HEK293T (cell line): ENCODE measurements around the gene ZFPL1.
A peak's percentile ranks its signal among the peaks of the same experiment; 100 is the strongest.

ENCODE experiments used
- CTCF ChIA-PET: fragments of 350-600 bp; formaldehyde crosslinking; extraction: SDS; loops from one replicate; lab custom pipeline; 2021; ENCODE audit warnings: antibody characterized with exemption, inconsistent platforms; lab: Yijun Ruan, JAX
- POLR2A ChIA-PET: fragments of 350-600 bp; formaldehyde crosslinking; extraction: SDS; loops from one replicate; lab custom pipeline; 2020; ENCODE audit warnings: antibody characterized with exemption, inconsistent platforms; lab: Yijun Ruan, JAX
- DNase-seq: peaks from one replicate; pipeline ENCODE4 v3.0.0; 2012; ENCODE audit warnings: mixed read lengths; ENCODE audit errors: extremely low spot score
- ARNT ChIP-seq: fragments of 450-650 bp; IDR thresholded peaks from 2 replicates; pipeline ENCODE4 v1.6.1; 2017; ENCODE audit warnings: mild to moderate bottlenecking
- BHLHE40 ChIP-seq: fragments of 450-650 bp; IDR thresholded peaks from 2 replicates; pipeline ENCODE4 v1.6.1; 2016; ENCODE audit warnings: mild to moderate bottlenecking, moderate library complexity, borderline replicate concordance
- CTBP1 ChIP-seq: fragments of 450-650 bp; IDR thresholded peaks from 2 replicates; pipeline ENCODE4 v1.6.1; 2016; ENCODE audit warnings: borderline replicate concordance
- ELF4 ChIP-seq: fragments of 450-650 bp; IDR thresholded peaks from 2 replicates; pipeline ENCODE4 v1.6.1; 2017; ENCODE audit warnings: antibody characterized with exemption
- FOXA1 ChIP-seq: fragments of 450-650 bp; IDR thresholded peaks from 2 replicates; pipeline ENCODE4 v1.6.1; 2016; ENCODE audit warnings: mild to moderate bottlenecking
- FOXK2 ChIP-seq: fragments of 450-650 bp; IDR thresholded peaks from 2 replicates; pipeline ENCODE4 v1.6.1; 2016; ENCODE audit warnings: mild to moderate bottlenecking
- FOXM1 ChIP-seq: fragments of 450-650 bp; IDR thresholded peaks from 2 replicates; pipeline ENCODE4 v1.6.1; 2017; ENCODE audit warnings: mild to moderate bottlenecking, borderline replicate concordance
- HDGF ChIP-seq: fragments of 450-650 bp; IDR thresholded peaks from 2 replicates; pipeline ENCODE4 v1.6.1; 2017; ENCODE audit warnings: antibody characterized with exemption, borderline replicate concordance
- L3MBTL2 ChIP-seq: fragments of 450-650 bp; conservative IDR thresholded peaks from 2 replicates; pipeline ENCODE4 v1.6.1; 2016; ENCODE audit warnings: mild to moderate bottlenecking
- LEF1 ChIP-seq: fragments of 450-650 bp; IDR thresholded peaks from 2 replicates; pipeline ENCODE4 v1.6.1; 2017; ENCODE audit warnings: mild to moderate bottlenecking, borderline replicate concordance
- NFRKB ChIP-seq: fragments of 450-650 bp; IDR thresholded peaks from 2 replicates; pipeline ENCODE4 v1.6.1; 2016; ENCODE audit warnings: mild to moderate bottlenecking, moderate library complexity
- PKNOX1 ChIP-seq: fragments of 450-650 bp; IDR thresholded peaks from 2 replicates; pipeline ENCODE4 v1.6.1; 2016
- SP1 ChIP-seq: fragments of 450-650 bp; IDR thresholded peaks from 2 replicates; pipeline ENCODE4 v1.6.1; 2017
- SUZ12 ChIP-seq: fragments of 450-650 bp; IDR thresholded peaks from 2 replicates; pipeline ENCODE4 v1.6.1; 2016; ENCODE audit warnings: mild to moderate bottlenecking
- TARDBP ChIP-seq: fragments of 450-650 bp; IDR thresholded peaks from 2 replicates; pipeline ENCODE4 v1.6.1; 2016
- ZNF384 ChIP-seq: fragments of 450-650 bp; IDR thresholded peaks from 2 replicates; pipeline ENCODE4 v1.6.1; 2016

Gene ZFPL1

GRCh38 chr11:65109231-65110198 lies 25.5 kb downstream of the ZFPL1 start:
- ChIA-PET CTCF (interaction anchor here (1.0 to 3.5 kb wide), 7 partner anchors 7 to 219 kb away, joined by 3 to 20 read pairs (median 4); no protein-coding TSS in a partner anchor), POLR2A (interaction anchor here (0.8 to 4.2 kb wide), 5 partner anchors 11 to 152 kb away, joined by 3 to 35 read pairs (median 13); partner anchors contain the start of genes FAU, MRPL49, POLA2 and SYVN1)
- DNase-seq: no peak
- TF ChIP-seq FOXM1 (no peak), BHLHE40 (no peak), SUZ12 (no peak), ELF4 (no peak), PKNOX1 (no peak), ZNF384 (no peak), ARNT (no peak), NFRKB (no peak), L3MBTL2 (no peak), LEF1 (no peak), FOXK2 (no peak), TARDBP (no peak), CTBP1 (no peak), HDGF (no peak)

GRCh38 chr11:65110354-65110861 lies 26.4 kb downstream of the ZFPL1 start:
- POLR2A ChIA-PET: interaction anchor here (0.6 to 4.2 kb wide), 11 partner anchors 8 to 151 kb away, joined by 3 to 35 read pairs (median 6); partner anchors contain the start of genes CAPN1, FAU, MRPL49 and POLA2
- TF ChIP-seq ZNF384 (no peak), L3MBTL2 (no peak)
- CTCF ChIA-PET: interaction anchor here (0.6 to 3.5 kb wide), 11 partner anchors 8 to 231 kb away, joined by 3 to 20 read pairs (median 4); partner anchors contain the start of gene ARL2
- peak; percentile 86 for DNase-seq

GRCh38 chr11:65111159-65111743 lies 27.2 kb downstream of the ZFPL1 start:
- ChIA-PET CTCF (interaction anchor here (0.6 to 3.5 kb wide), 10 partner anchors 8 to 232 kb away, joined by 3 to 20 read pairs (median 4); partner anchors contain the start of genes ARL2 and CAPN1), POLR2A (interaction anchor here (0.6 to 4.2 kb wide), 16 partner anchors 9 to 98 kb away, joined by 3 to 35 read pairs (median 6); partner anchors contain the start of genes ARL2, CAPN1, CDCA5 and FAU)
- no peak for DNase-seq

GRCh38 chr11:65111744-65112545 lies 27.9 kb downstream of the ZFPL1 start, which contains the start of gene TM7SF2:
TM7SF2 (plus strand) TSS chr11:65111872; CDS start chr11:65112016, 144 bp downstream.
- TF ChIP-seq FOXK2 (no peak), BHLHE40 (no peak), ARNT (no peak), PKNOX1 (no peak), L3MBTL2 (no peak), TARDBP (no peak), SP1 (no peak), HDGF (0 out of 2 replicates have a peak, but pooled peaks have one; percentile 17), FOXA1 (no peak), NFRKB (no peak), CTBP1 (no peak), FOXM1 (no peak), ELF4 (peak; percentile 41; the same call in 1 of the 2 replicates), ZNF384 (no peak), SUZ12 (no peak)
- POLR2A ChIA-PET: interaction anchor here (0.6 to 4.2 kb wide), 17 partner anchors 9 to 1177 kb away, joined by 3 to 35 read pairs (median 5); partner anchors contain the start of genes ARL2, CAPN1, CDCA5 and FAU
- peak; percentile 91 for DNase-seq
- CTCF ChIA-PET: interaction anchor here (0.6 to 3.5 kb wide), 9 partner anchors 8 to 388 kb away, joined by 3 to 20 read pairs (median 5); partner anchors contain the start of genes ARL2 and CAPN1

More at GRCh38 chr11:65111159-65111743, 27.2 kb downstream of the ZFPL1 start:
- no peak for TF ChIP-seq NFRKB
- no peak for TF ChIP-seq FOXA1
- no peak for TF ChIP-seq LEF1
- TF ChIP-seq ELF4: no peak
- TF ChIP-seq FOXK2: no peak
- TF ChIP-seq CTBP1: no peak
- TF ChIP-seq PKNOX1: no peak
- TF ChIP-seq HDGF: peak; percentile 93; the same call in 1 of the 2 replicates
